HepG2 (cell line): Measurements from ENCODE around the gene ANKRD35. TPM values are rescaled to one million over a fixed set of nuclear protein-coding genes. Genes with fewer than 3 reads are reported as not detected.

Source experiments
- ASH2L ChIP-seq: fragments of 300-600, 200-600 bp; sonication (generic); IDR thresholded peaks from 2 replicates; pipeline ENCODE4 v1.7.0; 2017; ENCODE audit warnings: low read depth, mild to moderate bottlenecking, moderate library complexity, mixed read lengths, low read length; ENCODE audit not compliant: insufficient read length
- EEA1 ChIP-seq: sonication (generic); formaldehyde crosslinking; IDR thresholded peaks from 2 replicates; pipeline ENCODE4 v1.5.1; 2020; ENCODE audit warnings: mild to moderate bottlenecking, missing genetic modification reagents, borderline replicate concordance
- FOXK1 ChIP-seq: sonication (generic); formaldehyde crosslinking; IDR thresholded peaks from 2 replicates; pipeline ENCODE4 v1.4.0; 2020; ENCODE audit warnings: low read depth, missing genetic modification reagents, borderline replicate concordance
- GZF1 ChIP-seq: sonication (generic); formaldehyde crosslinking; IDR thresholded peaks from 2 replicates; pipeline ENCODE4 v1.5.1; 2020; ENCODE audit warnings: mild to moderate bottlenecking, missing genetic modification reagents
- HNRNPK ChIP-seq: fragments of 200-400 bp; formaldehyde crosslinking; IDR thresholded peaks from 2 replicates; pipeline ENCODE4 v1.6.1; 2018; ENCODE audit warnings: low read length, low read depth, moderate library complexity, mild to moderate bottlenecking; ENCODE audit not compliant: poor library complexity, severe bottlenecking
- HOMEZ ChIP-seq: IDR thresholded peaks from 2 replicates; pipeline ENCODE4 v1.6.1; 2016; ENCODE audit warnings: low read depth
- PLRG1 ChIP-seq: fragments of 450-650 bp; conservative IDR thresholded peaks from 2 replicates; pipeline ENCODE4 v1.6.1; 2016
- POLR2AphosphoS5 ChIP-seq: IDR thresholded peaks from 2 replicates; pipeline ENCODE4 v1.6.1; 2012; ENCODE audit warnings: low read depth, low read length
- SIX4 ChIP-seq: sonication (generic); formaldehyde crosslinking; IDR thresholded peaks from 2 replicates; pipeline ENCODE4 v1.4.0; 2020; ENCODE audit warnings: missing genetic modification reagents
- SMARCE1 ChIP-seq: fragments of 450-650 bp; IDR thresholded peaks from 2 replicates; pipeline ENCODE4 v1.6.1; 2017; ENCODE audit warnings: borderline replicate concordance
- THAP9 ChIP-seq: sonication (generic); formaldehyde crosslinking; IDR thresholded peaks from 2 replicates; pipeline ENCODE4; 2020; ENCODE audit warnings: missing genetic modification reagents, mild to moderate bottlenecking, borderline replicate concordance
- U2AF1 ChIP-seq: fragments of 200-400 bp; formaldehyde crosslinking; optimal IDR thresholded peaks from 2 replicates; pipeline ENCODE3; 2017; ENCODE audit warnings: mild to moderate bottlenecking, low read depth, low read length
- ZBTB4 ChIP-seq: sonication (generic); formaldehyde crosslinking; IDR thresholded peaks from 2 replicates; pipeline ENCODE4 v1.4.0; 2020; ENCODE audit warnings: missing genetic modification reagents, mild to moderate bottlenecking, borderline replicate concordance
- ZFP62 ChIP-seq: sonication (generic); formaldehyde crosslinking; IDR thresholded peaks from 2 replicates; pipeline ENCODE4 v1.4.0; 2020; ENCODE audit warnings: missing genetic modification reagents
- ZNF296 ChIP-seq: sonication (generic); formaldehyde crosslinking; conservative IDR thresholded peaks from 2 replicates; pipeline ENCODE4 v1.5.0; 2020; ENCODE audit warnings: mild to moderate bottlenecking, missing genetic modification reagents
- ZNF350 ChIP-seq: sonication (generic); formaldehyde crosslinking; IDR thresholded peaks from 2 replicates; pipeline ENCODE4 v1.4.0; 2020; ENCODE audit warnings: mild to moderate bottlenecking, low read depth, missing genetic modification reagents, borderline replicate concordance
- ZNF577 ChIP-seq: sonication (generic); formaldehyde crosslinking; IDR thresholded peaks from 2 replicates; pipeline ENCODE4 v1.4.0; 2020; ENCODE audit warnings: mild to moderate bottlenecking, low read depth, missing genetic modification reagents, borderline replicate concordance
- ZNF629 ChIP-seq: sonication (generic); formaldehyde crosslinking; conservative IDR thresholded peaks from 2 replicates; pipeline ENCODE4 v1.5.0; 2020; ENCODE audit warnings: missing genetic modification reagents
- ZSCAN12 ChIP-seq: sonication (generic); formaldehyde crosslinking; IDR thresholded peaks from 2 replicates; pipeline ENCODE4 v1.9.0; 2021; ENCODE audit warnings: mild to moderate bottlenecking, missing genetic modification reagents
- ZSCAN9 ChIP-seq: IDR thresholded peaks from 2 replicates; pipeline ENCODE4 v1.6.1; 2016; ENCODE audit warnings: borderline replicate concordance
- polyA plus RNA-seq, 8 experiments: library from polyadenylated mRNA; depleted of rRNA in 3 of 8; stranded (reverse) in 7 of 8; unstranded in 1 of 8; fragments of >200 nt; fragmentation: Illumina TruSeq in 4 of 8; extraction: Trizol in 4 of 8; gene quantifications; 2 replicates each; pipeline versions ENCODE4 v1.2.1 to v1.2.3, GENCODE V29; 2011 to 2016; ENCODE audit warnings: low read depth in 4 of 8, missing spikeins in 1 of 8, mixed read lengths in 1 of 8; ENCODE audit not compliant: insufficient read depth in 1 of 8
- total RNA-seq, 5 experiments: library from RNA; depleted of rRNA; stranded (reverse); fragments of >200 nt; fragmentation: Illumina TruSeq; extraction: Trizol; gene quantifications; 2 replicates each; pipeline ENCODE4 v1.2.3, GENCODE V29; 2016; ENCODE audit warnings: low read depth in 1 of 5
- TF ChIP-seq, protein P1 (sequence below): sonication (generic); formaldehyde crosslinking; IDR thresholded peaks from 2 replicates; pipeline ENCODE4 v1.4.0; 2020; ENCODE audit warnings: mild to moderate bottlenecking, low read depth, missing genetic modification reagents

The ANKRD35 gene
- total and polyA plus RNA-seq, 2 of the 13 experiments (the other 11 are each of a cell fraction or from before 2014, with no cell fraction given), result 0.02 TPM; not detected in 1

DNA sequence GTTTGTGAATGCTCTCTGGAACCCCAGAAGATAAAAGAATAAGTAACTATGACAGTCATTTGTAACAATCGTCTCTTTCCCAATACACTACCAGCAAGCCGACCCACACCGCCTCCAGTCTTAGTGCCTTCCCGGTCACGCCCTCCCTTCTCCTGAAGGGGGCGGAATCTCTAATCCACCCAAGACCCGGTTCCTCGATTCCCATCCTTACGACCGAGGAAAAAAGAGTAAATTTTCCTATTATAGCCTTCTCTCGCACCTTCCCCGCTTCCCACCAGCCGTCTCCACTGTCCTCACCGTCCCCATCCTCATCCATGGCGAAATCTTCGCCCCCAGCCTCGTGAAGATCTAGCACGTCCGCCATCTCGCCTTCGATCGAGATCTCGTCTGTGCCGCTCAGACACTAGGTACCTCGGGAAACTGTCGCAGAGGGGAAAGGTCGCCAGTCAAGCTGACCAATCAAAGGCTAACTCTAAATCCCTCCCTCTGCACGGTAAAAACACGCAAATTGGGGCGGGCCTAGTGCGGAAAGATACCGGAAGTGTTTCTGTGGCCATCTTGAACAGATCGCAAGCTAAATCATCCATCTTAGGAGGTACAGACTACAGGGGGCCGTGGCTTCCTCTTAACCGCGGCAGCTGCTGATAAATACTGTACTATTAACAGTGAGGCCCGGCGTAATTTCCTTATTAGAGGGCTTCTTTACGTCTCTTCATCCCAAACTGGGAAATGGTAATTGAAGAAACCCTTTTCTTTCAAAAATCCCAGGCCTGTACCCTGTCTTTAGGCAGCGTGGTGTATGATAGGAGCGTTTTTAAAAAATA is 41.6 kb upstream of the ANKRD35 start, which contains the start of gene RBM8A (continued):
- TF ChIP-seq EEA1 (CRISPR knock-in tag), result peak; percentile 90; the same call in 1 of the 2 replicates
- peak; percentile 97 for TF ChIP-seq POLR2AphosphoS5
- peak; percentile 59; the same call in 1 of the 2 replicates for TF ChIP-seq ZNF350 (CRISPR knock-in tag)
- no peak for TF ChIP-seq ZBTB4 (CRISPR knock-in tag)
- TF ChIP-seq ZSCAN12 (CRISPR knock-in tag), result no peak
- no peak for TF ChIP-seq ZNF577 (CRISPR knock-in tag)
- TF ChIP-seq SMARCE1, result no peak
- peak; percentile 86; the same call in 1 of the 2 replicates for TF ChIP-seq THAP9 (CRISPR knock-in tag)
- no peak for TF ChIP-seq ZFP62 (CRISPR knock-in tag)
- TF ChIP-seq ZNF296 (CRISPR knock-in tag), result no peak
- TF ChIP-seq, protein P1, sequence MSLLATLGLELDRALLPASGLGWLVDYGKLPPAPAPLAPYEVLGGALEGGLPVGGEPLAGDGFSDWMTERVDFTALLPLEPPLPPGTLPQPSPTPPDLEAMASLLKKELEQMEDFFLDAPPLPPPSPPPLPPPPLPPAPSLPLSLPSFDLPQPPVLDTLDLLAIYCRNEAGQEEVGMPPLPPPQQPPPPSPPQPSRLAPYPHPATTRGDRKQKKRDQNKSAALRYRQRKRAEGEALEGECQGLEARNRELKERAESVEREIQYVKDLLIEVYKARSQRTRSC (CRISPR knock-in tag), result peak; percentile 77; the same call in 1 of the 2 replicates
- no peak for TF ChIP-seq ZNF629 (CRISPR knock-in tag)
- peak; percentile 98 for TF ChIP-seq ASH2L
- TF ChIP-seq ZSCAN9 (CRISPR knock-in tag), result peak; percentile 37; the same call in 1 of the 2 replicates
- peak; percentile 71; the same call in 1 of the 2 replicates for TF ChIP-seq GZF1
- TF ChIP-seq HNRNPK, result no peak
- peak; percentile 84; the same call in 1 of the 2 replicates for TF ChIP-seq HOMEZ (CRISPR knock-in tag)
- TF ChIP-seq SIX4, result 0 out of 2 replicates have a peak, but pooled peaks have one; percentile 1
- no peak for TF ChIP-seq PLRG1
- no peak for TF ChIP-seq U2AF1
- TF ChIP-seq FOXK1 (CRISPR knock-in tag), result peak; percentile 86; the same call in 1 of the 2 replicates
